Neuron (in vitro differentiated cells): ENCODE data around the gene ANKRD42.

Experiments
- H2AFZ ChIP-seq: one replicate; pipeline ENCODE4 v1.6.1; 2013; ENCODE audit warnings: low read depth, mild to moderate bottlenecking, inconsistent platforms, low read length, moderate library complexity
- H3K27me3 ChIP-seq: one replicate; pipeline ENCODE4 v1.6.1; 2013; ENCODE audit warnings: low read length; ENCODE audit not compliant: insufficient read depth
- H3K36me3 ChIP-seq: one replicate; pipeline ENCODE4 v1.6.1; 2013; ENCODE audit warnings: low read length; ENCODE audit not compliant: insufficient read depth
- H3K4me1 ChIP-seq: one replicate; pipeline ENCODE4 v1.6.1; 2013; ENCODE audit warnings: low read length; ENCODE audit not compliant: insufficient read depth
- H3K4me3 ChIP-seq: 2 replicates; pipeline ENCODE4 v1.5.1; 2013; ENCODE audit warnings: mild to moderate bottlenecking, low read length, moderate library complexity
- H3K9me3 ChIP-seq: one replicate; pipeline ENCODE4 v1.6.1; 2013; ENCODE audit warnings: low read length

Gene ANKRD42

DNA sequence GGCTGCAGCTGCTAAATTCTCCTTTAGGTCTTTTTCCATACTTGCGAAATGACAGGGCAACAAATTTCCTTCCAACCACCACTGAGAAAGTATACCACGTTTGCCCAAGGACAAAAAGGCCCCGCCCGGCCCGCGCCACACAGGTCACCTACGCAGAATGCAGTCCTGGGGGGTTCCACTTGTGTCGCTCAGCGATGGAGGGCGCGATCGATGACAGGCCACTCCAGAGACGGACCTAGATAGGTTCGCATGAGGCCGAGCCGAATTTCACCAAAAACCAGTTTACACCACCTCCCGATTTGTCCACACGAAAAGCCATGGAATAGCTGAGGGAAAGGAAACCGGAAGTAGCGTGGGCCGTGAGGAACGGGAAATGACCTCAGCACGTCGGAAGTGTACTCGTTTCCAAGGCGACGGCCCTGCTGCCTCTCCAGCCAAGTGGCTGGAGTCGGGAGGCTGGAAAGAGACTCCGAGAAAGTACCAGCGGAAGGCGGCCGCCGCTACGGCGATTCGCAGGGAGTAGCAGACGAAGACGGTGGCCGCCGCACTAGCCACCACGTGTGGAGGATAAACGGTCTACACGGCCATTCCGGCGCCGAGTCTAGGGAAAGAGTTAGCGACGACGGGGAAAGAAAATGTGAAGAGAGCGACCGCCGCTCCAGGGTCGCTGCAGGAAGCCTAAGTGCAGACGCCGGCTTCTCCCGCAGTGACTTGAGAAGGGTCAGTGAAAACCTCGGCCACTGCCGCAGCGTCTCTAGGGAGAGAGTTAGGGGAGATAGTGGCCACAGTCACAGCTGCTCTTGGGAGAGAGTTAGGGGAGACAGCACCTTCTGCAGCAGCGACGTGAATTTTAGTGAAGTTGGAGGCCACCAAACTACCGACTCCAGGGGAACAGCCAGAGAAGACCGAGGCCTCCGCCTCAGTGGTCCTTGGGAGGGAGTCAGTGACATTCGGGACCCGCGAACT, at the start of gene ANKRD42:
Gene ANKRD42, plus strand, starts transcription at position 398 of the 966 bp plus-strand sequence. CDS start 959 bp downstream, outside the sequence.
- peaks cover 18% of the 10 kb centered on the region for H3K36me3 ChIP-seq
- H3K9me3 ChIP-seq: no peaks in the 10 kb centered on the region
- peak within 1 kb of the TSS; percentile 84 for H3K4me3 ChIP-seq
- peak within 1 kb of the TSS; percentile 85 for H2AFZ ChIP-seq
- H3K4me1 ChIP-seq: peaks cover 19% of the 10 kb centered on the region
- no peaks in the 10 kb centered on the region for H3K27me3 ChIP-seq

DNA sequence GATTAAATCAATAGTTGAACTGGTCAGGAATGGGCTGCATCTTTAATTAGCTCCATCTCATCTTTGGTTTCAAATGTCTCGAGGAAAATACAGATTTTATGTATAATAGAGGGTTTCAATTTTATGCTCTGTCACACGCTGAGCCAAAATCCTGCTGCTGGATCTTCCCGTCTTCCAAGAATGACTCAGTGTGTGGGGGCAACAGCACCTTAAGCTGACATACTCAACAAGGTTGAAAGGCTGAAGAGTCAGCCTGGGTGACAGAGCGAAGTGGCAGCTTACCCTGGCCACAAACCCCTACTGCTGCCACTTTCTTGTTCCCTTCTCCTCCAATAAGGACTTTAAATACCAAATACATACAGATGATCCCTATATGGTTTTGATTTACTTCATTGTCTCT, 45.6 kb upstream of the ANKRD42 start:
- no peak overlapping the region for H3K4me3 ChIP-seq

GRCh38 chr11:83150450-83150849, 43.1 kb upstream of the ANKRD42 start:
- H3K4me3 ChIP-seq: no peak overlapping the region
- H3K27me3 ChIP-seq: peaks cover 7% of the 10 kb centered on the region
- H3K9me3 ChIP-seq: no peaks in the 10 kb centered on the region
- no peaks in the 10 kb centered on the region for H3K4me1 ChIP-seq
- no peak overlapping the region for H2AFZ ChIP-seq
- H3K36me3 ChIP-seq: no peaks in the 10 kb centered on the region

More for the DNA sequence above, 45.6 kb upstream of the ANKRD42 start:
- no peak overlapping the region for H2AFZ ChIP-seq
- no peaks in the 10 kb centered on the region for H3K9me3 ChIP-seq
- no peaks in the 10 kb centered on the region for H3K4me1 ChIP-seq
- peaks cover 11% of the 10 kb centered on the region for H3K27me3 ChIP-seq
- H3K36me3 ChIP-seq: no peaks in the 10 kb centered on the region

DNA sequence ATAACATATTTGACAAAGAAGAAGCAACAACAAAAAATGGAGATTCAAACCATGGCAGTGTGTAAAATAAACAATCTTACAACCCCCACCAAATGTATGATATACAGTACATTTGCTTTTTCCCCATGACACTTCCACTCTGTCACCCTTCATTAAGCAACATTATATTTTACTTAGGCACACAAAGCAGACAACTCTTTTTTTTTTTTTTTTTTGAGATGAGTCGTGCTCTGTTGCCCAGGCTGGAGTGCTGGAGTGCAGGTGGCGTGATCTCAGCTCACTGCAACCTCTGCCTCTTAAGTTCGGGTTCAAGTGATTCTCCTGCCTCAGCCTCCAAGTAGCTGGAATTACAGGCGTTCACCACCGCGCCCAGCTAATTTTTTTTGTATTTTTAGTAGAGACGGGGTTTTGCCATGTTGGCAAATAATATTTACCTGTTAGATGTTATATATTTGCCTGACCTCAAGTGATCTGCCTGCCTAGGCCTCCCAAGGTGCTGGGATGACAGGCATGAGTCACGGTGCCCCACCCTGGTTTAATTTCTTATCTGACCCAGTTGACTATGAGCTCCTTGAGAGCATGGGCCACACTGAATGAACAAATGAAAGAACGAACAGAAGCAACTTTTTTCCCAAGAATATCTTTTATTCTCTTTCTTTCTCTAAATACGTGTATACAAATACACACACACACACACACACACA, 42.1 kb upstream of the ANKRD42 start:
- Histone ChIP-seq H3K4me1 (no peaks in the 10 kb centered on the region), H3K9me3 (no peaks in the 10 kb centered on the region), H2AFZ (no peak overlapping the region), H3K4me3 (no peak overlapping the region), H3K27me3 (peaks cover 7% of the 10 kb centered on the region), H3K36me3 (no peaks in the 10 kb centered on the region)

GRCh38 chr11:83152264-83152663, 41.2 kb upstream of the ANKRD42 start:
- no peaks in the 10 kb centered on the region for H3K36me3 ChIP-seq
- peaks cover 7% of the 10 kb centered on the region for H3K27me3 ChIP-seq
- H3K4me3 ChIP-seq: no peak overlapping the region
- H3K4me1 ChIP-seq: no peaks in the 10 kb centered on the region
- no peak overlapping the region for H2AFZ ChIP-seq
- no peaks in the 10 kb centered on the region for H3K9me3 ChIP-seq

DNA sequence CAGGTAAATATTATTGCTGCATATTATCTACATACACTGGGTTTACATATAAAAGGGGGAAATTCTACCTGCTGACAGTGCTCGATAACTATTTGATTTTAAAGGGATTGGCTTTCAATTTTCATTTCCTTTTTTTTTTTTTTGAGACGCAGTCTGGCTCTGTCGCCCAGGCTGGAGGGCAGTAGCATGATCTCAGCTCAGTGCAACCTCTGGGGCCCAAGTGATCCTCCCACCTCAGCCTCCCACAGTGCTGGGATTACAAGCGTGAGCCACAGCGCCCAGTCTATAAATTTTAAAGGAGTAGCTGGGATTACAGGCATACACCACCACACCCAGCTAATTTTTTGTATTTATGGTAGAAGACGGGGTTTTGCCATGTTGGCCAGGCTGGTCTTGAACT, 39.7 kb upstream of the ANKRD42 start:
- Histone ChIP-seq H3K27me3 (no peaks in the 10 kb centered on the region), H3K9me3 (no peaks in the 10 kb centered on the region), H3K4me3 (no peak overlapping the region), H3K36me3 (peaks cover under 1% of the 10 kb centered on the region), H3K4me1 (peaks cover under 1% of the 10 kb centered on the region), H2AFZ (no peak overlapping the region)

- Histone ChIP-seq H3K36me3 (peaks cover 22% of the 10 kb centered on the region), H3K4me1 (peaks cover 23% of the 10 kb centered on the region), H3K4me3 (peak overlapping the region; percentile 70), H3K27me3 (no peaks in the 10 kb centered on the region), H3K9me3 (no peaks in the 10 kb centered on the region), H2AFZ (peak overlapping the region; percentile 91)
Observed at GRCh38 chr11:83156144-83156995, 37.1 kb upstream of the ANKRD42 start.

GRCh38 chr11:83156996-83157593, 36.4 kb upstream of the ANKRD42 start, which contains the start of gene PCF11:
PCF11 (plus strand) TSS chr11:83157131; CDS start chr11:83157440, 309 bp downstream.
- H3K4me1 ChIP-seq: peaks cover 23% of the 10 kb centered on the region
- peak within 1 kb of the TSS; percentile 98 for H3K4me3 ChIP-seq
- no peaks in the 10 kb centered on the region for H3K9me3 ChIP-seq
- H2AFZ ChIP-seq: peak within 1 kb of the TSS; percentile 91
- no peaks in the 10 kb centered on the region for H3K27me3 ChIP-seq
- peaks cover 26% of the 10 kb centered on the region for H3K36me3 ChIP-seq

- H3K27me3 ChIP-seq: no peaks in the 10 kb centered on the region
- H3K36me3 ChIP-seq: peaks cover 26% of the 10 kb centered on the region
- H2AFZ ChIP-seq: no peak overlapping the region
- peak overlapping the region; percentile 98 for H3K4me3 ChIP-seq
- peaks cover 23% of the 10 kb centered on the region for H3K4me1 ChIP-seq
- H3K9me3 ChIP-seq: no peaks in the 10 kb centered on the region
Observed at GRCh38 chr11:83157594-83158356, 35.7 kb upstream of the ANKRD42 start.

- Histone ChIP-seq H3K4me1 (peaks cover 23% of the 10 kb centered on the region), H3K36me3 (peaks cover 29% of the 10 kb centered on the region), H2AFZ (no peak overlapping the region), H3K9me3 (no peaks in the 10 kb centered on the region), H3K4me3 (peak overlapping the region; percentile 98), H3K27me3 (no peaks in the 10 kb centered on the region)
Observed at GRCh38 chr11:83158357-83158786, 35.1 kb upstream of the ANKRD42 start.

GRCh38 chr11:83158965-83159901, 34.3 kb upstream of the ANKRD42 start:
- Histone ChIP-seq H2AFZ (no peak overlapping the region), H3K4me1 (peaks cover 23% of the 10 kb centered on the region), H3K27me3 (no peaks in the 10 kb centered on the region), H3K9me3 (no peaks in the 10 kb centered on the region), H3K36me3 (peaks cover 37% of the 10 kb centered on the region), H3K4me3 (peak overlapping the region; percentile 98)
